ENCODE data around the gene CAMSAP1.

GRCh38 chr9:135948446-135948845 lies 41.1 kb upstream of the CAMSAP1 start:
- TF ChIP-seq CTCF (IDR thresholded peaks at IDR 0.05; ENCODE audit: poor library complexity, severe bottlenecking) (no peak), MXI1 (conservative IDR thresholded peaks at IDR 0.05; ENCODE audit: poor library complexity, severe bottlenecking) (no peak), POLR2AphosphoS5 (IDR thresholded peaks at IDR 0.05) (no peak), TAF1 (IDR thresholded peaks at IDR 0.05; ENCODE audit: low read depth) (no peak), EZH2 (IDR thresholded peaks at IDR 0.05; ENCODE audit: borderline replicate concordance, insufficient read depth, low read length, poor library complexity, severe bottlenecking) (no peak), RAD21 (conservative IDR thresholded peaks at IDR 0.05) (no peak), EP300 (conservative IDR thresholded peaks at IDR 0.05; ENCODE audit: poor library complexity, severe bottlenecking) (no peak)
- TF ChIP-seq, protein P1, sequence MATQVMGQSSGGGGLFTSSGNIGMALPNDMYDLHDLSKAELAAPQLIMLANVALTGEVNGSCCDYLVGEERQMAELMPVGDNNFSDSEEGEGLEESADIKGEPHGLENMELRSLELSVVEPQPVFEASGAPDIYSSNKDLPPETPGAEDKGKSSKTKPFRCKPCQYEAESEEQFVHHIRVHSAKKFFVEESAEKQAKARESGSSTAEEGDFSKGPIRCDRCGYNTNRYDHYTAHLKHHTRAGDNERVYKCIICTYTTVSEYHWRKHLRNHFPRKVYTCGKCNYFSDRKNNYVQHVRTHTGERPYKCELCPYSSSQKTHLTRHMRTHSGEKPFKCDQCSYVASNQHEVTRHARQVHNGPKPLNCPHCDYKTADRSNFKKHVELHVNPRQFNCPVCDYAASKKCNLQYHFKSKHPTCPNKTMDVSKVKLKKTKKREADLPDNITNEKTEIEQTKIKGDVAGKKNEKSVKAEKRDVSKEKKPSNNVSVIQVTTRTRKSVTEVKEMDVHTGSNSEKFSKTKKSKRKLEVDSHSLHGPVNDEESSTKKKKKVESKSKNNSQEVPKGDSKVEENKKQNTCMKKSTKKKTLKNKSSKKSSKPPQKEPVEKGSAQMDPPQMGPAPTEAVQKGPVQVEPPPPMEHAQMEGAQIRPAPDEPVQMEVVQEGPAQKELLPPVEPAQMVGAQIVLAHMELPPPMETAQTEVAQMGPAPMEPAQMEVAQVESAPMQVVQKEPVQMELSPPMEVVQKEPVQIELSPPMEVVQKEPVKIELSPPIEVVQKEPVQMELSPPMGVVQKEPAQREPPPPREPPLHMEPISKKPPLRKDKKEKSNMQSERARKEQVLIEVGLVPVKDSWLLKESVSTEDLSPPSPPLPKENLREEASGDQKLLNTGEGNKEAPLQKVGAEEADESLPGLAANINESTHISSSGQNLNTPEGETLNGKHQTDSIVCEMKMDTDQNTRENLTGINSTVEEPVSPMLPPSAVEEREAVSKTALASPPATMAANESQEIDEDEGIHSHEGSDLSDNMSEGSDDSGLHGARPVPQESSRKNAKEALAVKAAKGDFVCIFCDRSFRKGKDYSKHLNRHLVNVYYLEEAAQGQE (IDR thresholded peaks at IDR 0.05; ENCODE audit: borderline replicate concordance): no peak

Data from neural cell (in vitro differentiated cells).